Esophagus squamous epithelium (tissue), 5 donors: ENCODE data around the gene TJP3. TPM values are rescaled to one million over a fixed set of nuclear protein-coding genes. Genes with fewer than 3 reads are reported as not detected.

Experiments
- DNase-seq: peaks from one replicate; lab custom pipeline; 2025; lab: John Stamatoyannopoulos, UW
- H3K27ac ChIP-seq, 4 donors: fragments of 200-600 bp; sonication (generic); one replicate each; pipeline ENCODE4 v1.5.1; 2016 to 2019; ENCODE audit warnings: mild to moderate bottlenecking in 1 of 4
- H3K27me3 ChIP-seq, 4 donors: fragments of 200-600 bp; sonication (generic); 1 replicate in 3 of 4; 2 replicates in 1 of 4; pipeline versions ENCODE4 v1.5.1 to v1.6.0; 2017 to 2021; ENCODE audit warnings: antibody characterized with exemption in 1 of 4
- H3K36me3 ChIP-seq, 3 donors: fragments of 200-600 bp; sonication (generic); one replicate each; pipeline ENCODE4 v1.5.1; 2016 to 2019
- H3K4me1 ChIP-seq, 3 donors: fragments of 200-600 bp; sonication (generic); one replicate each; pipeline ENCODE4 v1.5.1; 2017 to 2019
- H3K4me3 ChIP-seq, 4 donors: fragments of 200-600 bp; sonication (generic); 1 replicate in 3 of 4; 2 replicates in 1 of 4; pipeline ENCODE4 v1.5.1; 2016 to 2019; ENCODE audit warnings: mild to moderate bottlenecking in 2 of 4, moderate library complexity in 1 of 4
- H3K9me3 ChIP-seq, 3 donors: fragments of 200-600 bp; sonication (generic); one replicate each; pipeline ENCODE4 v1.5.1; 2016 to 2019
- CTCF ChIP-seq, 6 experiments: fragments of 450-650 bp in 4 of 6; fragments of 200-600 bp in 2 of 6; sonication (generic) in 2 of 6; IDR thresholded peaks; one replicate each; pipeline ENCODE4 v1.5.1; 2016 to 2019; ENCODE audit warnings: antibody characterized with exemption in 6 of 6, mild to moderate bottlenecking in 4 of 6, moderate library complexity in 4 of 6
- POLR2A ChIP-seq, 4 donors: fragments of 450-650 bp; IDR thresholded peaks; one replicate each; pipeline ENCODE4 v1.6.1; 2017; ENCODE audit warnings: antibody characterized with exemption in 4 of 4, mild to moderate bottlenecking in 4 of 4, moderate library complexity in 3 of 4
- WGBS, 2 donors: methylation state at CpG; one replicate each; pipeline ENCODE4 v1.1.5; 2018; 5-methylcytosine and 5-hydroxymethylcytosine counted together
- intact Hi-C: fragments of 100-400 bp; cut with DNase I; formaldehyde crosslinking; loops from one replicate; pipeline ENCODE4 v1.15.0; 2022
- total RNA-seq, 4 donors: library from RNA; depleted of rRNA; stranded (reverse); fragments of >200 nt; gene quantifications; one replicate each; pipeline ENCODE4 v1.1.0, GENCODE V29; 2016
- donor health status: DM: yes; HTN: yes; CAD: no.

TJP3 gene
- total RNA-seq, 4 donors from 2014 or later, result 23.7 to 71.1 (median 28.0) TPM

GRCh38 chr19:3784607-3785450 lies 76.6 kb downstream of the TJP3 start:
- Histone ChIP-seq H3K27ac (no peak overlapping the region), H3K4me3 (peak overlapping the region in 3 of 4 donors; percentile 28 to 54 (median 46)), H3K27me3 (peaks cover 0 to 63% (median 0%) of the 10 kb centered on the region in 4 donors), H3K36me3 (no peaks in the 10 kb centered on the region), H3K9me3 (peaks cover 0 to 22% (median 14%) of the 10 kb centered on the region in 3 donors), H3K4me1 (peaks cover 6 to 16% (median 12%) of the 10 kb centered on the region in 3 donors)
- intact Hi-C loops, result no loop called here
- no peak for DNase-seq
- 26 to 35% methylated on average over 7 to 9 of the region's 25 CpGs for WGBS, 2 donors
- TF ChIP-seq CTCF (IDR thresholded peaks at IDR 0.05), result no peak
- no peak for TF ChIP-seq POLR2A (IDR thresholded peaks at IDR 0.05)

- no peaks in the 10 kb centered on the region for H3K36me3 ChIP-seq
- H3K27me3 ChIP-seq, result peaks cover 0 to 69% (median 0%) of the 10 kb centered on the region in 4 donors
- no peak for TF ChIP-seq CTCF (IDR thresholded peaks at IDR 0.05)
- TF ChIP-seq POLR2A (IDR thresholded peaks at IDR 0.05), result no peak
- intact Hi-C loops, result no loop called here
- peak overlapping the region; percentile 20 to 54 (median 37) for H3K4me3 ChIP-seq
- H3K4me1 ChIP-seq, result peaks cover 6 to 16% (median 12%) of the 10 kb centered on the region in 3 donors
- H3K9me3 ChIP-seq, result peaks cover 0 to 22% (median 14%) of the 10 kb centered on the region in 3 donors
- DNase-seq, result no peak
- H3K27ac ChIP-seq, result peak overlapping the region in 1 of 4 donors; percentile 50
- WGBS, 2 donors, result 0% methylated on average over 5 of the region's 47 CpGs; no CpG with 5 or more reads in 1 of the 2 donors
Observed at GRCh38 chr19:3785451-3785937, 77.3 kb downstream of the TJP3 start.

- TF ChIP-seq CTCF (IDR thresholded peaks at IDR 0.05) (no peak), POLR2A (IDR thresholded peaks at IDR 0.05) (no peak)
- H3K9me3 ChIP-seq, result peaks cover 0 to 17% (median 11%) of the 10 kb centered on the region in 3 donors
- intact Hi-C loops, result no loop called here
- peaks cover 6 to 16% (median 12%) of the 10 kb centered on the region in 3 donors for H3K4me1 ChIP-seq
- no peak for DNase-seq
- no peaks in the 10 kb centered on the region for H3K36me3 ChIP-seq
- WGBS, 2 donors, result 37 to 43% methylated on average over 6 to 7 of the region's 101 CpGs
- peaks cover 0 to 75% (median 0%) of the 10 kb centered on the region in 4 donors for H3K27me3 ChIP-seq
- H3K27ac ChIP-seq, result peak within 1 kb of the TSS in 1 of 4 donors; percentile 50
- peak within 1 kb of the TSS; percentile 20 to 54 (median 37) for H3K4me3 ChIP-seq
Observed at GRCh38 chr19:3785938-3786824, 78.0 kb downstream of the TJP3 start, which contains the start of gene MATK. MATK (minus strand) TSS chr19:3786381; CDS start chr19:3785135, 1,246 bp downstream.

- 43 to 50% methylated on average over 12 to 14 of the region's 16 CpGs for WGBS, 2 donors
- H3K4me1 ChIP-seq, result peaks cover 6 to 16% (median 12%) of the 10 kb centered on the region in 3 donors
- H3K9me3 ChIP-seq, result no peaks in the 10 kb centered on the region
- H3K4me3 ChIP-seq, result no peak overlapping the region
- no peak for DNase-seq
- peaks cover 0 to 55% (median 0%) of the 10 kb centered on the region in 4 donors for H3K27me3 ChIP-seq
- intact Hi-C loops, result no loop called here
- H3K36me3 ChIP-seq, result no peaks in the 10 kb centered on the region
- H3K27ac ChIP-seq, result no peak overlapping the region
- TF ChIP-seq POLR2A (IDR thresholded peaks at IDR 0.05) (no peak), CTCF (IDR thresholded peaks at IDR 0.05) (no peak)
Observed at GRCh38 chr19:3788996-3789778, 81.0 kb downstream of the TJP3 start.
